MM.1S (cell line): ENCODE results near the gene TOP3A.
A peak's percentile ranks its signal among the peaks of the same experiment; 100 is the strongest.

ENCODE experiments used
- DNase-seq: peaks from one replicate; pipeline ENCODE4 v3.0.0-alpha.2; 2015
- H2AFZ ChIP-seq: fragments of 300-600 bp; sonication (generic); 2 replicates; pipeline ENCODE4 v1.6.0; 2016; ENCODE audit warnings: antibody characterized with exemption, low read length
- H3F3A ChIP-seq: fragments of 300-600 bp; sonication (generic); 2 replicates; pipeline ENCODE4 v1.6.1; 2016; ENCODE audit warnings: mild to moderate bottlenecking, antibody characterized with exemption, low read length, moderate library complexity, mixed read lengths; ENCODE audit not compliant: insufficient read depth
- H3K27ac ChIP-seq: fragments of 300-600 bp; sonication (generic); 2 replicates; pipeline ENCODE4 v1.5.1; 2016; ENCODE audit warnings: mild to moderate bottlenecking, low read length
- H3K27me3 ChIP-seq: fragments of 300-600 bp; sonication (generic); replicated peaks from 2 replicates; pipeline ENCODE4 v1.6.0; 2016; ENCODE audit warnings: low read length; ENCODE audit not compliant: insufficient read depth
- H3K36me3 ChIP-seq: fragments of 300-600 bp; sonication (generic); replicated peaks from 2 replicates; pipeline ENCODE4 v1.6.1; 2016; ENCODE audit warnings: mild to moderate bottlenecking, low read length, mixed read lengths; ENCODE audit not compliant: insufficient read depth
- H3K4me1 ChIP-seq: fragments of 300-600 bp; sonication (generic); 2 replicates; pipeline ENCODE4 v1.6.1; 2016; ENCODE audit warnings: low read length, mixed read lengths
- H3K4me2 ChIP-seq: fragments of 300-600 bp; sonication (generic); 2 replicates; pipeline ENCODE4 v1.6.0; 2016; ENCODE audit warnings: low read depth, low read length
- H3K4me3 ChIP-seq: fragments of 300-600 bp; sonication (generic); 2 replicates; pipeline ENCODE4 v1.5.1; 2016; ENCODE audit warnings: low read length, mixed read lengths
- H3K79me2 ChIP-seq: fragments of 300-600 bp; sonication (generic); 2 replicates; pipeline ENCODE4 v1.6.1; 2016; ENCODE audit warnings: mixed run types, low read length, mixed read lengths
- H3K9ac ChIP-seq: fragments of 300-600 bp; sonication (generic); 2 replicates; pipeline ENCODE4 v1.6.1; 2016; ENCODE audit warnings: low read length, mixed read lengths
- H3K9me2 ChIP-seq: fragments of 300-600 bp; sonication (generic); replicated peaks from 2 replicates; pipeline ENCODE4 v1.6.1; 2016; ENCODE audit warnings: mild to moderate bottlenecking, low read length, mixed read lengths; ENCODE audit not compliant: insufficient read depth
- H3K9me3 ChIP-seq: fragments of 300-600 bp; sonication (generic); replicated peaks from 2 replicates; pipeline ENCODE4 v1.6.1; 2016; ENCODE audit warnings: mild to moderate bottlenecking, low read length, mixed read lengths; ENCODE audit not compliant: insufficient read depth
- H4K20me1 ChIP-seq: fragments of 300-600 bp; sonication (generic); 2 replicates; pipeline ENCODE4 v1.6.1; 2016; ENCODE audit warnings: mild to moderate bottlenecking, low read length, moderate library complexity, mixed read lengths; ENCODE audit not compliant: insufficient read depth
- EZH2 ChIP-seq: fragments of 300-600 bp; sonication (generic); optimal IDR thresholded peaks from 2 replicates; pipeline ENCODE3; 2017; ENCODE audit warnings: low read depth, mild to moderate bottlenecking, antibody characterized with exemption, low read length, mixed read lengths
- EZH2phosphoT487 ChIP-seq: fragments of 300-600 bp; sonication (generic); IDR thresholded peaks from 2 replicates; pipeline ENCODE4 v1.6.1; 2018; ENCODE audit warnings: antibody characterized with exemption, low read length
- TF ChIP-seq, protein P1 (sequence below): fragments of 300-600 bp; sonication (generic); IDR thresholded peaks from 2 replicates; pipeline ENCODE4 v1.5.1; 2016; ENCODE audit warnings: antibody characterized with exemption, low read length, mixed read lengths

Gene TOP3A

DNA sequence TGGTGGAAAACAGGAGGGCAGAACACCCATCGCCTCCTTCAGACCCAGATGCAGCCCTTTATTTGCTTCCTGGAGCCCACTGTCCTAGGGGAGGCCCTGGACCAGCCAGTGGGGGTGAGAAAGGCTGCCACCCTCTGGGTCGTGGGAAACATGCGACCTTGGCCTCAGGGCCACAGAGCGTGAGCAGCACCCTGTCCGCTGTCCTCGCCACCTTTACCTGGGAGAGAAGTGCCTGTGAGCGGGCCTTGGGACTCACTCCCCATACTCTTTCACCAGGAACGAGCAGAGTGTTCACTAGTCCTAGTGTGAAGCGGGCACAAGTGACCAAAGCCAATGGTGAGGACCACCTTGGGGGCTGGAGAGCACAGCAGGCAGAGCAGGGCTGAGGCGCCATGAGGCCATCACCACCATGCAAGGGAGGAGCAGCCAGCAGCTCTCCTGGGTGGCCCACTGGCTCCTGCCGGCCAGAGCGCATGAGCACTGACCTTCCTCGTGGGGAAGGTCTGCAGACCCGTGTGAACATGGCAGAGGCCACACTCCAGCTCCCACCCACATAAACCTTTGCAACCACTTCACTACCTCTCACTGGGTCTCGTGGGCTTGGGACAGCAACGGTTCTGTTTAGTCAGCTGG is 8.8 kb upstream of the TOP3A start:
- Histone ChIP-seq H3F3A (peaks cover 36% of the 10 kb centered on the region), H3K9me2 (no peaks in the 10 kb centered on the region), H3K27ac (no peak overlapping the region), H3K4me2 (no peak overlapping the region), H4K20me1 (0 out of 2 replicates have a peak, but pooled peaks cover 4% of the 10 kb centered on the region), H3K27me3 (no peaks in the 10 kb centered on the region), H3K4me3 (no peak overlapping the region), H3K4me1 (peaks cover 52% of the 10 kb centered on the region), H3K9me3 (no peaks in the 10 kb centered on the region), H3K9ac (no peak overlapping the region), H3K36me3 (0 out of 2 replicates have a peak, but pooled peaks cover 2% of the 10 kb centered on the region), H2AFZ (no peak overlapping the region), H3K79me2 (peaks cover 65% of the 10 kb centered on the region)
- no peak for DNase-seq
- TF ChIP-seq EZH2 = no peak
- TF ChIP-seq EZH2phosphoT487 = no peak
- TF ChIP-seq, protein P1, sequence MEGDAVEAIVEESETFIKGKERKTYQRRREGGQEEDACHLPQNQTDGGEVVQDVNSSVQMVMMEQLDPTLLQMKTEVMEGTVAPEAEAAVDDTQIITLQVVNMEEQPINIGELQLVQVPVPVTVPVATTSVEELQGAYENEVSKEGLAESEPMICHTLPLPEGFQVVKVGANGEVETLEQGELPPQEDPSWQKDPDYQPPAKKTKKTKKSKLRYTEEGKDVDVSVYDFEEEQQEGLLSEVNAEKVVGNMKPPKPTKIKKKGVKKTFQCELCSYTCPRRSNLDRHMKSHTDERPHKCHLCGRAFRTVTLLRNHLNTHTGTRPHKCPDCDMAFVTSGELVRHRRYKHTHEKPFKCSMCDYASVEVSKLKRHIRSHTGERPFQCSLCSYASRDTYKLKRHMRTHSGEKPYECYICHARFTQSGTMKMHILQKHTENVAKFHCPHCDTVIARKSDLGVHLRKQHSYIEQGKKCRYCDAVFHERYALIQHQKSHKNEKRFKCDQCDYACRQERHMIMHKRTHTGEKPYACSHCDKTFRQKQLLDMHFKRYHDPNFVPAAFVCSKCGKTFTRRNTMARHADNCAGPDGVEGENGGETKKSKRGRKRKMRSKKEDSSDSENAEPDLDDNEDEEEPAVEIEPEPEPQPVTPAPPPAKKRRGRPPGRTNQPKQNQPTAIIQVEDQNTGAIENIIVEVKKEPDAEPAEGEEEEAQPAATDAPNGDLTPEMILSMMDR = no peak

- Histone ChIP-seq H3K9me3 (no peaks in the 10 kb centered on the region), H3K4me2 (no peak overlapping the region), H3K79me2 (peaks cover 64% of the 10 kb centered on the region), H4K20me1 (0 out of 2 replicates have a peak, but pooled peaks cover 4% of the 10 kb centered on the region), H3K36me3 (0 out of 2 replicates have a peak, but pooled peaks cover 2% of the 10 kb centered on the region), H3K4me3 (no peak overlapping the region), H3K9ac (no peak overlapping the region), H3F3A (peaks cover 36% of the 10 kb centered on the region), H3K27ac (no peak overlapping the region), H3K27me3 (no peaks in the 10 kb centered on the region), H3K4me1 (peaks cover 48% of the 10 kb centered on the region), H3K9me2 (no peaks in the 10 kb centered on the region), H2AFZ (no peak overlapping the region)
- TF ChIP-seq, protein P1 = peak; percentile 6; the same call in 1 of the 2 replicates
- TF ChIP-seq EZH2 (no peak), EZH2phosphoT487 (no peak)
- DNase-seq = no peak
Measured at GRCh38 chr17:18323007-18323406, 8.2 kb upstream of the TOP3A start.

DNA sequence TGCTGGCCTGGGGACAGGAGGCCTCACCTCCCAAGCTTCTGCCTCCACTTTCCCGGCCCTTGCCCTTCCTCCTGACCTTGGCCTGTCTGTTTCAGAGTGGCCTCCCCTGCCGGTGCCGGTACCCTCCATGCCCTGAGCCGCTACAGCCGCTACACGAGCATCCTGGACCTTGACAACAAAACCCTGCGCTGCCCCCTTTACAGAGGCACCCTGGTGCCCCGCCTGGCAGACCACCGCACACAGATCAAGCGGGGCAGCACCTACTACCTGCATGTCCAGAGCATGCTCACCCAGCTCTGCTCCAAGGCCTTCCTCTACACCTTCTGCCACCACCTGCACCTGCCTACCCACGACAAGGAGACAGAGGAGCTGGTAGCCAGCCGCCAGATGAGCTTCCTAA is 7.7 kb upstream of the TOP3A start:
- Histone ChIP-seq H3K36me3 (no peaks in the 10 kb centered on the region), H2AFZ (no peak overlapping the region), H3K9me2 (no peaks in the 10 kb centered on the region), H3K4me1 (peaks cover 48% of the 10 kb centered on the region), H3K9ac (no peak overlapping the region), H3K27me3 (no peaks in the 10 kb centered on the region), H3K9me3 (no peaks in the 10 kb centered on the region), H3F3A (peaks cover 34% of the 10 kb centered on the region), H3K4me2 (no peak overlapping the region), H3K4me3 (no peak overlapping the region), H3K79me2 (peaks cover 65% of the 10 kb centered on the region), H3K27ac (no peak overlapping the region), H4K20me1 (0 out of 2 replicates have a peak, but pooled peaks cover 4% of the 10 kb centered on the region)
- TF ChIP-seq, protein P1 = no peak
- TF ChIP-seq EZH2 (no peak), EZH2phosphoT487 (no peak)
- DNase-seq = no peak
